ENCODE results near the gene GFRA4.
A peak's percentile ranks its signal among the peaks of the same experiment; 100 is the strongest.

Gene GFRA4

GRCh38 chr20:3681931-3682781 is 19.0 kb upstream of the GFRA4 start, which contains the start of gene ADAM33:
Gene ADAM33, minus strand, starts transcription at chr20:3682010. Its CDS starts 6 bp downstream, at chr20:3682004.
- Histone ChIP-seq H3K4me3 (no peak within 1 kb of the TSS), H3K4me2 (no peak within 1 kb of the TSS)

GRCh38 chr20:3681352-3681930 is 18.2 kb upstream of the GFRA4 start:
- H3K27me3 ChIP-seq, result peaks cover 52% of the 10 kb centered on the region
- no peak for TF ChIP-seq Cebpa-rat (IDR thresholded peaks at IDR 0.05)

More at GRCh38 chr20:3681931-3682781, 19.0 kb upstream of the GFRA4 start, which contains the start of gene ADAM33:
- Histone ChIP-seq H3K36me3 (no peaks in the 10 kb centered on the region), H3K4me1 (peaks cover 4% of the 10 kb centered on the region), H3K27me3 (peaks cover 52% of the 10 kb centered on the region), H4K20me1 (peaks cover 6% of the 10 kb centered on the region; the same call in 1 of the 2 replicates), H3K9me3 (no peaks in the 10 kb centered on the region), H3K27ac (no peak within 1 kb of the TSS), H3K9ac (no peak within 1 kb of the TSS)
- TF ChIP-seq Cebpa-rat (IDR thresholded peaks at IDR 0.05), result no peak

DNA sequence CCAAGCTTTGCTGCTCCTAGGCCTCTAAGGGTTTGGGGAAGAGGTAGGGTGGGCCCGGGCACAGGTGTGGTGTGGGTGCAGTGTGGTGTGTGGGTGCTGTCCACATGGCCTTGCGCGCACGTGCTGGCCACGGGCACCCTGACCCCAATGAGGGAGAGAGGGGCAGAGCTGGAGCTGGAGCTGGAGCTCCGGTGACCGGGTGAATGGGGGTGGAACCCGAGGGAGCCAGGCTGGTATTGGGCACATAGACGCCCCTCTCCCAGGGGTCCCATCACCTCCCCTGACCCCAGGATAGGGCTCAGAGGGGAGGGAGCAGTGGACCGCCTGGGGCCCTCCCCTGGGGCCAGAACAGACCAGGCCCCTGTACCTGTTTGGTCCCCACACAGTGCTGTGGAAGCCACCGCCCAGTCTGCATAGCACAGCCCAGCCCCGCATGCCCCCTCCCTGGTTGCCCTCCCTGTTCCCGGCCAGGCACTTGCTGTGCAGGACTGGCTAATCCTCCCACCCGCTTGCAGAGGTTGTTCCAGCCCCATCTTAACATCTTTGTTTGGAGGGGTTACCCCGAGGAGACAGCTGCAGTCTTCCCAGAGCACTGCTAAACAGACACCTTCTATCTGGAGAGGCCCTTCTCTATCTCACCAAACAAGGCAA is 17.6 kb upstream of the GFRA4 start:
- peaks cover 6% of the 10 kb centered on the region; the same call in 1 of the 2 replicates for H4K20me1 ChIP-seq
- no peak overlapping the region for H3K4me3 ChIP-seq
- H3K36me3 ChIP-seq, result no peaks in the 10 kb centered on the region
- H3K9me3 ChIP-seq, result no peaks in the 10 kb centered on the region
- H3K4me1 ChIP-seq, result peaks cover 15% of the 10 kb centered on the region
- no peak overlapping the region for H3K27ac ChIP-seq
- H3K4me2 ChIP-seq, result no peak overlapping the region
- no peak overlapping the region for H3K9ac ChIP-seq
- H3K27me3 ChIP-seq, result peaks cover 52% of the 10 kb centered on the region
- TF ChIP-seq Cebpa-rat (IDR thresholded peaks at IDR 0.05), result no peak

More at GRCh38 chr20:3681352-3681930, 18.2 kb upstream of the GFRA4 start:
- Histone ChIP-seq H4K20me1 (peaks cover 6% of the 10 kb centered on the region; the same call in 1 of the 2 replicates), H3K4me1 (peaks cover 11% of the 10 kb centered on the region), H3K4me3 (no peak overlapping the region), H3K27ac (no peak overlapping the region), H3K9ac (no peak overlapping the region), H3K4me2 (no peak overlapping the region), H3K9me3 (no peaks in the 10 kb centered on the region), H3K36me3 (no peaks in the 10 kb centered on the region)

- Histone ChIP-seq H3K4me3 (no peak overlapping the region), H3K4me2 (no peak overlapping the region), H3K27ac (no peak overlapping the region), H3K9me3 (no peaks in the 10 kb centered on the region), H4K20me1 (peaks cover 6% of the 10 kb centered on the region; the same call in 1 of the 2 replicates), H3K4me1 (peaks cover 15% of the 10 kb centered on the region), H3K36me3 (no peaks in the 10 kb centered on the region), H3K9ac (no peak overlapping the region), H3K27me3 (peaks cover 56% of the 10 kb centered on the region)
- no peak for TF ChIP-seq Cebpa-rat (IDR thresholded peaks at IDR 0.05)
Observed at GRCh38 chr20:3679749-3680700, 16.8 kb upstream of the GFRA4 start.

DNA sequence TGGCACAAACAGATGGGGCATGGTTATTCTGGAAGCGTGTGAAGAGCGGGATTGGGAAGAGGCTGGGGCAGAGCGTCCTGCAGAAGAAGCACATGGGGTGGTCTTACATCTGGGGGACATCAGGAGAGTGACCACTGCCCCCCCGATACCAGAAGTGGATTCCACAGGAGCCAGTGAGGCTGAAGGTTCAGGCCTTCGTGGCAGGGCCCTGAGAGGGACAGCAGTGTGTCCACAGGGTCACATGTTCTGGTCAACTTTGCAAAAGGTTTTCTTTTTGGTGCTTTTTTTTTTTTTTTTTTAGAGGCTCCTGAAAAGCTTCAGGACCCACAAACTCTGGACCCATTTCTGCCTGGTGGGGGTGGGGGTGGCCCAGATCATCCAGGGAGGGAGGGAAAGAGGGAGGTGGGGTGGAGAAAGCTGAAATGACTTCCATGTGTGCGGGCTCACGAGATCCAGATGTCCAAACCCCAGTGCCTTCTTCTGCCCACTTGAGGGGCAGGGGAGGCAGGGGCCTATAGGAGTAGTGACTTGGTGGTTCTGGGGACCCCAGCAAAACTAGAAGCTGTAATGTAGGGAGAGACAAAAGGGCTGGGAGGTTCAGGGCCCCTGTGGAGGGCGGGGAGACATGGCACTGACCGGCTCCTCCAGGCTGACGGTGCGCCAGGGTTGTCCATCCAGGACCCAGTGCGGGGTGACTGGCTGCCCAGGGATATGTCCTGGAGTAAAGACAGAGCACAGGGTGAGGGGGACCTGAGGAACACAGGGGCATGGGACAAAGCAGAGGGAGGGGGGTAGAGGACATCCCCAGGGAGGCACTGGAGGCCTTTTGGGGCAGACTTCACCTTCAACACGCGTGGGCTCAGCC is 15.9 kb upstream of the GFRA4 start:
- H3K36me3 ChIP-seq, result no peaks in the 10 kb centered on the region
- H4K20me1 ChIP-seq, result peaks cover 6% of the 10 kb centered on the region; the same call in 1 of the 2 replicates
- H3K9me3 ChIP-seq, result no peaks in the 10 kb centered on the region
- no peak overlapping the region for H3K27ac ChIP-seq
- no peak overlapping the region for H3K4me2 ChIP-seq
- peaks cover 15% of the 10 kb centered on the region for H3K4me1 ChIP-seq
- H3K27me3 ChIP-seq, result peaks cover 63% of the 10 kb centered on the region
- H3K9ac ChIP-seq, result no peak overlapping the region
- no peak for TF ChIP-seq Cebpa-rat (IDR thresholded peaks at IDR 0.05)
- no peak overlapping the region for H3K4me3 ChIP-seq

DNA sequence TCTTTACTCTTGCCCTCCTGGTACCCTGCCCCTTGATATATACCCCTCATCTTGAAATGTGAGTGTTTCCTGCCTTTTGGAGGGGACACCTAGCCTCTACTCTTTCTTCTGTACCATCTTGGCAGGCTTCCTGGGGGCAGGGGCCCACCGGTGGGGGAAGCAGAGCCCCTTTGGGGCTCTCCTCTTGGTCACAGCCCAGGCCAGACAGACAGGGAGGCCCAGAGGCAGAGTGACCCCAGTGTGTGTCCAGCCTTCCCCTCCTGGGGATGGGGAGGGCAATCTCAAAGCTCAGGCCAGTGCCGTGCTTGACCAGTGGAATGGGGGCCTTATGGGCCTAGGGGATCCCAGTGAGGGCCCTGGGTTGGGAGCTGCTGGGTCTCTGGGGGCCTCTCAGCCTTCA is 15.0 kb upstream of the GFRA4 start:
- no peaks in the 10 kb centered on the region for H3K36me3 ChIP-seq
- H3K4me3 ChIP-seq, result no peak overlapping the region
- H4K20me1 ChIP-seq, result peaks cover 6% of the 10 kb centered on the region; the same call in 1 of the 2 replicates
- H3K4me2 ChIP-seq, result no peak overlapping the region
- H3K4me1 ChIP-seq, result peaks cover 19% of the 10 kb centered on the region
- no peak for TF ChIP-seq Cebpa-rat (IDR thresholded peaks at IDR 0.05)
- H3K27me3 ChIP-seq, result peaks cover 61% of the 10 kb centered on the region
- no peak overlapping the region for H3K27ac ChIP-seq
- no peaks in the 10 kb centered on the region for H3K9me3 ChIP-seq
- no peak overlapping the region for H3K9ac ChIP-seq

GRCh38 chr20:3677733-3678132 is 14.5 kb upstream of the GFRA4 start:
- no peak for TF ChIP-seq Cebpa-rat (IDR thresholded peaks at IDR 0.05)
- H3K36me3 ChIP-seq, result no peaks in the 10 kb centered on the region

More at GRCh38 chr20:3677733-3678132, 14.5 kb upstream of the GFRA4 start:
- Histone ChIP-seq H3K4me2 (peak overlapping the region; percentile 65; the same call in 1 of the 2 replicates), H3K4me1 (peaks cover 24% of the 10 kb centered on the region), H3K9me3 (no peaks in the 10 kb centered on the region), H3K4me3 (no peak overlapping the region), H3K27me3 (peaks cover 59% of the 10 kb centered on the region), H4K20me1 (peaks cover 6% of the 10 kb centered on the region; the same call in 1 of the 2 replicates), H3K27ac (no peak overlapping the region), H3K9ac (no peak overlapping the region)
